ENCODE results near the gene ATP6V0A4.

Gene ATP6V0A4

DNA sequence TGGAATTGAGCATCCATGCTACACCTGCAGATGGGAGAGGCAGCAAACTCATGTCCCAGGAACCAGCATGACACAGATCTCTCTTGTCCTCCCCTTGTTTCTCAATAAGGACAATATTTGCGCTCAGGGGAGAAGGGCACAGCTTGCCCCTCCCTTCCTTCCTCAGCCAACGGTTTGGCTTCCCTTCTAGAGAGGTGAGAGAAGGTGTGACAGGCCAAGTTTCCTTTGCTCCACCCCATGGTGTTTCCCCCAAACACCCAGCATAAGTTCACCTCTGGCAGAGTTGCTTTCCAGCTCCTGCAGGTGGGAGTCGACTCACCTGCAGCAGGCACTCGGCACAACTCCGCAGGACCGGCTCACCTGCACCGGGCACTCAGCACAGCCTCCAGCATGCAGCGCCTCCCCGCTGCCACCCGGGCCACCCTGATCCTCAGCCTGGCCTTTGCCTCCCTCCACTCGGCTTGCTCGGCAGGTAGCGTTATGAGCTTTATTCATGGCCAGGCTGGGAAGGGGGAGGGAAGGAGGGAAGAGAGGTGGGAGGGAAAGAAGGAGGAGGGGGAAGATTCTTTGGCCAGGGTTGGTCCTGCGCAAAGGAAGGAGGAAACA is at the start of gene ATP6V0A4, which contains the start of gene TMEM213:
TSS of gene ATP6V0A4 (minus strand) at position 482 of the 606 bp plus-strand sequence. CDS start 26,949 bp downstream, outside the sequence.
TSS of gene TMEM213 (plus strand) at position 280 of the 606 bp plus-strand sequence. CDS start at position 391, 111 bp downstream.
- H3K4me1 Mint-ChIP-seq: no peaks in the 10 kb centered on the region
- no peak within 1 kb of the TSS for H3K27ac Mint-ChIP-seq
- peaks cover 6% of the 10 kb centered on the region for H3K27me3 Mint-ChIP-seq
- no peak for DNase-seq (ENCODE audit: low spot score in 2 of 2)
- no peak within 1 kb of the TSS for H3K4me3 Mint-ChIP-seq
- no peak for ATAC-seq (ENCODE audit: low read depth)
- H3K36me3 Mint-ChIP-seq: no peaks in the 10 kb centered on the region
- H3K9me3 Mint-ChIP-seq: no peaks in the 10 kb centered on the region

DNA sequence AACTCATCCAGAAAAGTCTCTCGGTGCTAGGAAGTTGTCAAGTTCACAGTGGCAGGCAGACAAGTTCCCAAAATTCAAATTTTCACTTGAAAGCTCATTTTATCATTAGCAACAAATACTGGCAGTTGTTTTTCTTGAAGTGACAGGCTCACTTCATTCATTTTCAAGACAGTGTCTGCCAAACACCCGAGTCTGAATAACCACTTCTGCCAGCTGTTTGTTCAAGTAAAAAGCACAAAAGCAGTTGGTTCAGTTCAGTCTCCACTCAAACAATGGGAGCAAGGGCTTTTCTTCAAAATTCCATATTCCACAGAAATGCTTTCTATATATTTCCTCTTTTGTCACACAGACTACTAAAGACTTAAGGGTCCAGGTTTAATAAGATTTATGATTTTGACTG is 47.7 kb upstream of the ATP6V0A4 start:
- Mint-ChIP-seq H3K4me1 (no peaks in the 10 kb centered on the region), H3K4me3 (no peak overlapping the region), H3K36me3 (peaks cover 3% of the 10 kb centered on the region), H3K9me3 (peaks cover 3% of the 10 kb centered on the region), H3K27me3 (peaks cover 1% of the 10 kb centered on the region), H3K27ac (no peak overlapping the region)
- no peak for DNase-seq (ENCODE audit: low spot score in 2 of 2)
- no peak for ATAC-seq (ENCODE audit: low read depth)

DNA sequence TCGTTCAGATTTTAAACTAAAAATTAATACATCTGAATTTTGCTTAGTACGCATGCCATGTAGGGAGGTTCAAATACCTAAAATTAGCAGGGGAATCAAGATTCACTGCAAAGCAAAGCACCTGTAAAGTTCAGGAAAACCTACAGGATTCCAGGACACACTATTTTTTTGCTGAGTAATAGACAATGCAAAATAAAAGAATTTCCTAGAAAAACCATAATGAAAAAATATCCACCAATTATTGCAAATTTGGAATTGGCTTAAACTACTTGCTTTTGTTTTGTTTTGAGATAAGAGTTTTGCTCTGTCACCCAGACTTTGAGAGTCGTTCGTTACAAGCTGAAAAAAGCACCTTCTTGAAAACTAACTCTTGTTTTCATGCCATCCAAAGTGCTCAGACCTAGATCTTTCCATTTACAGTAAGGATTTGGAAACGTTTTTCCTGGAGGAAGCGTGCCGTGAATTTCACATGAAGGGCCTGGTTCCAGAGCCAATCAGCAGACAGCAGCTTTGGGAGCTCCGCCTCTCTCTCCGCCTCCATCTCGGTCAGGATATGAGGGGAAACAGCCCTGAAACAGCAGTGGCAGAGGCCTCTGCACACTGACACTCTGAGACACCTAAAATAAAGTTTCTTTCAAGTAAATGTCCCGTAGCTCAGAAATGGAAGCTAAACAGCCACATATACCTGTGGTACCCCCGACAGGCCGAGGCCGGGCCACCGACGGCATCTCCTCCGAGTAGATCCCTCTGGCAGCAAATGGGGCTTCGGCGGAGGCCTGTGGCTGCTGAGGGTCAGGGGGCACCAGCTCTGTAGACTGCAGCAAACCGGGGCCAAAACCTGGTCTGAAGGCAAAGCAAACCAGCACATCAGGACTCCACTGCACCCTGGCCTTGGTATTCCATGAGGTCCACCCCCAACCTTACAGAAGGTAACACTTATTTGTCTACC is 45.9 kb upstream of the ATP6V0A4 start:
- H3K27me3 Mint-ChIP-seq: peaks cover 8% of the 10 kb centered on the region
- H3K4me1 Mint-ChIP-seq: no peaks in the 10 kb centered on the region
- no peaks in the 10 kb centered on the region for H3K36me3 Mint-ChIP-seq
- H3K4me3 Mint-ChIP-seq: no peak overlapping the region
- no peak for DNase-seq (ENCODE audit: low spot score in 2 of 2)
- no peak for ATAC-seq (ENCODE audit: low read depth)
- no peaks in the 10 kb centered on the region for H3K9me3 Mint-ChIP-seq
- no peak overlapping the region for H3K27ac Mint-ChIP-seq

DNA sequence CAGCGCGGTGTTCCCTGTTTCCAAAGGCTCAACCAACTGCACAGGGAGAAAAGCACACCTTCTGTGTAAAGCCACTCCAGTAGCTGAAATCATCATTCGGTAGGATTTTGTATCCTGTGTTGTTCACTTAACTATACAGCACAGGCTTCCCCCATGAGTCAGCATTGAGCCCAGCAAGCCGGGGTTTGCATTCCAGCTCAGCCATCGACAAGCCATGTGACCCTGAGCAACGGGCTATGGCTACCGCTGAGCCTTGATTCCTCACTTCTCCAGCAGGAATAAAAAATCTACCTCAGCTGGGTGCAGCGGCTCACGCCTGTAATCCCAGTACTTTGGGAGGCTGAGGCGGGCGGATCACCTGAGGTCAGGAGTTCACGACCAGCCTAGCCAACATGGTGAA is 44.1 kb upstream of the ATP6V0A4 start:
- Mint-ChIP-seq H3K4me1 (no peaks in the 10 kb centered on the region), H3K27me3 (peaks cover 8% of the 10 kb centered on the region), H3K36me3 (no peaks in the 10 kb centered on the region), H3K27ac (no peak overlapping the region), H3K4me3 (no peak overlapping the region), H3K9me3 (no peaks in the 10 kb centered on the region)
- no peak for DNase-seq (ENCODE audit: low spot score in 2 of 2)
- ATAC-seq (ENCODE audit: low read depth): no peak

DNA sequence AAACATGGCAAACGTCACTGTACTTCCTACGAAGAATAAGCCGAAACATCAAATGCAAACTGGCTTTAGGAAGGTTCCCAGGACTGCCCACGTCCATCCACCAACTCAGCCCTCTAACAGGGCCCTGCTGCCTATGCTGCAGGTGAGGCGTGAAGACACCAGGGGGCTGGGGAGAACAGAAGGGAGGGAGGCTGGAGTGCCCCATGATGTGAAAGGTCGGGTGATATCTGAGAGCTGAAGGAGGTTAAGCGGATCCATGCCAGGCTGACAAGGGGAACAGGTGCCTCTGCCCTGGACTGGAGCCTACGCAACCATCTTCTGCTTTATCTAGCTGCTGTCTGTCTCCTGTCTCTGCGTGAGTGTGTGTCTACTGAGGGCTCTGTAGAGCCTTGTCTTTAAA is 40.2 kb upstream of the ATP6V0A4 start:
- no peak for ATAC-seq (ENCODE audit: low read depth)
- DNase-seq (ENCODE audit: low spot score in 2 of 2): no peak
- Mint-ChIP-seq H3K27me3 (peaks cover 12% of the 10 kb centered on the region), H3K4me3 (no peak overlapping the region), H3K9me3 (no peaks in the 10 kb centered on the region), H3K4me1 (no peaks in the 10 kb centered on the region), H3K36me3 (no peaks in the 10 kb centered on the region), H3K27ac (no peak overlapping the region)

DNA sequence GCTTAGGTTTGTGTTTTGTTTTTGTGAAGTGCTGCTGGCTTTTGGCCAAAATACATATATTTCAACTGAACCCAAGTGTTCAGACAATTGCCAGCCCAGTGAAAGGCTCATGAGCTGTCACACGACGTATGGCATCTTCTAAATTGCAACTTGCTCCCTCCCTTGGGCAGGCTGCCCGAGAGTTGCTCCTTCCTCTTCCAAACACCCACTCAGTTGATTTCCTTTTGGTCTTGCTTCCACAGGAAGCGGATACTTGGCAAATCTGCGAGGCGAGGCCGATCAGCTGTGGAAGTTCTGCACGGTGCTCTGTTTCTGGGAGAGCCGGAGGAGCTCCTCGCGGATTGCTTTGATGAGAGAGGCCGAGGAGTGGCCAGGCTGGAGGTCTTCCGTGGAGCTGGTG is 39.6 kb upstream of the ATP6V0A4 start:
- ATAC-seq (ENCODE audit: low read depth): no peak
- Mint-ChIP-seq H3K4me3 (no peak overlapping the region), H3K27ac (no peak overlapping the region), H3K27me3 (peaks cover 12% of the 10 kb centered on the region), H3K9me3 (no peaks in the 10 kb centered on the region), H3K36me3 (no peaks in the 10 kb centered on the region), H3K4me1 (no peaks in the 10 kb centered on the region)
- no peak for DNase-seq (ENCODE audit: low spot score in 2 of 2)

DNA sequence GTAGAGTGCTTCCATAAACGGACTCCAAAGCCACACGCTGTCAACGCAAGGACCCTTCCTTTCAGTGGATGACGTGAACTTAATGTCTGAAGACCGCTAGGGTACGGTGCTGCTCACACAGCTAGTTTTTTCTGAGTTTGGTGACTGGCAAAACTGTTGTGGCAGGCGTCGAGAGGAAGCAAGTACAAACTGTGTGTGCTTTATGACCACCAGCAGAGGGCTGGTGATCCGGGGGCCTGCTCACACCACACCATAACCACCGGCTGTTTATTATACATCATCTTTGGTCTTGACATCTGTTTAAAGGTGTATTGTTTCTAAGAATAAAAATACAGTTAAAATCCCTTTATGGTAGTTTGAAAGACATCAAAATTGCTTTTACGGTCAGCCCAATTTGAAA is 37.1 kb upstream of the ATP6V0A4 start:
- Mint-ChIP-seq H3K4me1 (no peaks in the 10 kb centered on the region), H3K27ac (no peak overlapping the region), H3K36me3 (no peaks in the 10 kb centered on the region), H3K27me3 (peaks cover 10% of the 10 kb centered on the region), H3K4me3 (no peak overlapping the region), H3K9me3 (no peaks in the 10 kb centered on the region)
- DNase-seq (ENCODE audit: low spot score in 2 of 2) (no peak), ATAC-seq (ENCODE audit: low read depth) (no peak)

DNA sequence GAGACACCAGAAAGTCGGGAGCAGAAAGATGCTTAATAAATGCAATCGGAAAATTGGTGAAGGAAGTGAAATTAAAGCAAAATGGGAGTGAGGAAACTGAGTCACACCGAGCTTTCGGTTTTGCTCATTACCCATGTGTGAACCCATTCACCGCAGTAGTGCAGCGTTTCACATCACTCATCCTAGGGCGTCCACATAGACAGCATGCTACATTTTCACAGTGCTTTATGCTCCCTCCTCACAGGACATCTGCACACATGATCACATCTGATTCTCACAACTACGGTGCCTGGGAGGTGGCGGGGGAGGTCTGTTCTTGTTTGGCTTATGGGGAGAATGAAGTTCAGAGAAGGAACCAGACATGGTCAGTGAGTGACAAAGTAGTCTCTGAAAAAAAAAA is 36.6 kb upstream of the ATP6V0A4 start:
- Mint-ChIP-seq H3K4me1 (no peaks in the 10 kb centered on the region), H3K9me3 (no peaks in the 10 kb centered on the region), H3K4me3 (no peak overlapping the region), H3K36me3 (no peaks in the 10 kb centered on the region), H3K27ac (no peak overlapping the region), H3K27me3 (peaks cover 10% of the 10 kb centered on the region)
- ATAC-seq (ENCODE audit: low read depth): no peak
- DNase-seq (ENCODE audit: low spot score in 2 of 2): no peak

DNA sequence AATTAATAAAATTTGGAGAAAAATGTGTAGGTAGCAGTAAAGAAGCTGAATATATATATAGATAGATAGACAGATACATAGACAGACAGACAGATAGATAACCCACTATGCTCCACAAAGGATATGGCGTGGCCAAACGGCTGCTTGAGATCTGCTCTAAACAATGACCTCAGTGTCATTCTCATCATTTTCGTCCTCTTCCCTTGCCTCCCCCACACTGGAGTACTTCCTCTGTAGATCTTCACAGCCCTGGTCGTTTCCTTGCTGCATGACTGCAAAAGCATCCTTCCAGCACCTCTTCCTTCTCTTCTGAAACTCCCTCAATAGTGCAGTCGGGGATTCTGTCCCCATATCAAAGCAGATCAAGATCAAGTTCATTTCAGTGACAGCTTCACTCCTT is 35.6 kb upstream of the ATP6V0A4 start:
- no peaks in the 10 kb centered on the region for H3K9me3 Mint-ChIP-seq
- H3K27ac Mint-ChIP-seq: no peak overlapping the region
- no peaks in the 10 kb centered on the region for H3K4me1 Mint-ChIP-seq
- H3K36me3 Mint-ChIP-seq: no peaks in the 10 kb centered on the region
- H3K4me3 Mint-ChIP-seq: no peak overlapping the region
- H3K27me3 Mint-ChIP-seq: peaks cover 7% of the 10 kb centered on the region
- DNase-seq (ENCODE audit: low spot score in 2 of 2) (no peak), ATAC-seq (ENCODE audit: low read depth) (no peak)

DNA sequence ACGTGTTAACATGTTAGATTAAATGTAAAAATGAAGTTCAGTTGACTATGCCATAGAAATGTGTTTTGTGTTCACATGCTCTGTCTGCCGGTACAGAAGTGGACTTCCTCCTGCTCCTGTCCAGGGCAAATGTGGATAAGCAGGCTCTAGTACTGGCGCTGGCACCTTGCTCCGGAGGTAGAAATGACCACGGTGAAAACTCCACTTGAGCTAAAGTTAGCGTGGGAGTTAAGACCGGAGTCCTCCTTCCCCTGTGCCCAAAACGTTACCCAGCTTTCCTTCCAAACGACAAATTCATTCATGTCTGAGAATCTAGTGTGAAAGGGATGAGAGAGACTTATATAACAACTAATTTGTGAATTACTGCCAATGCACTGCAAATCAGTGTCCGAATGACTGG is 35.0 kb upstream of the ATP6V0A4 start:
- H3K4me3 Mint-ChIP-seq: no peak overlapping the region
- H3K9me3 Mint-ChIP-seq: no peaks in the 10 kb centered on the region
- no peak overlapping the region for H3K27ac Mint-ChIP-seq
- DNase-seq (ENCODE audit: low spot score in 2 of 2) (no peak), ATAC-seq (ENCODE audit: low read depth) (no peak)
- no peaks in the 10 kb centered on the region for H3K36me3 Mint-ChIP-seq
- H3K4me1 Mint-ChIP-seq: no peaks in the 10 kb centered on the region
- H3K27me3 Mint-ChIP-seq: peaks cover 7% of the 10 kb centered on the region

DNA sequence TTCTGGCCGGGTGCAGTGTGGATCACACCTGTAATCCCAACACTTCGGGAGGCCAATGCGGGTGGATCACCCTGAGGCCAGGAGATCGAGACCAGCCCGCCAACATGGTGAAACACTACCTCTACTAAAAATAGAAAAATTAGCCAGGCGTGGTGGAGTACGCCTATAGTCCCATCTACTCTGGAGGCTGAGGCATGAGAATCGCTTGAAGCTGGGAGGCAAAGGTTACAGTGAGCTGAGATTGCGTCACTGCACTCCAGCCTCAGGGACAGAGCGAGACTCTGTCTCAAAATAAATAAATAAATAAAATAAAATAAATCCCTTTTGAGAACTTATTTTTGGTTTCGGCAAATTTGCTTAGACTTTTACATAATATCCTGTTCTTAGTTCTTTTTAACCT is 31.3 kb upstream of the ATP6V0A4 start:
- peaks cover 9% of the 10 kb centered on the region for H3K27me3 Mint-ChIP-seq
- H3K27ac Mint-ChIP-seq: no peak overlapping the region
- H3K4me1 Mint-ChIP-seq: no peaks in the 10 kb centered on the region
- DNase-seq (ENCODE audit: low spot score in 2 of 2) (no peak), ATAC-seq (ENCODE audit: low read depth) (no peak)
- peaks cover 2% of the 10 kb centered on the region for H3K9me3 Mint-ChIP-seq
- no peaks in the 10 kb centered on the region for H3K36me3 Mint-ChIP-seq
- H3K4me3 Mint-ChIP-seq: no peak overlapping the region

DNA sequence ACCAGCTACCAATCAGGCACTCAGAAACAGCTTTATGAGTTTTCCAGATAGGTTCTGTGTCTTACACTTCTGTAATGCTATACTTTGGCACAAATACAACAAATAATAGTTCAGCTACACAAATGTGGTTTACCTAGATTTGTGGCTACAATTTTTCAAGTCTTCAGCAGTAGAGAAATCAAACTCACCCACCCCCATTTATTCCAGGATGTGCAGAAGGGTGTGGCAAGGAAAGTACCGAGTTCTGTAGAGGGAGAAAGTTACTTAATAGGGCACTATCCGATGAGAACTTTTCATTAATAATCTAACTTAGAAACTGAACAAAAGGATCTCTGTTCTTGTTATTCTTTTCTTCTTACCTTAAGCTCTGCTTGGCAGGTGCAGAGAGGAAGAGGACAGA is 30.3 kb upstream of the ATP6V0A4 start:
- Mint-ChIP-seq H3K4me3 (no peak overlapping the region), H3K36me3 (no peaks in the 10 kb centered on the region), H3K27ac (no peak overlapping the region), H3K27me3 (peaks cover 6% of the 10 kb centered on the region), H3K4me1 (no peaks in the 10 kb centered on the region), H3K9me3 (peaks cover 2% of the 10 kb centered on the region)
- ATAC-seq (ENCODE audit: low read depth) (no peak), DNase-seq (ENCODE audit: low spot score in 2 of 2) (no peak)

DNA sequence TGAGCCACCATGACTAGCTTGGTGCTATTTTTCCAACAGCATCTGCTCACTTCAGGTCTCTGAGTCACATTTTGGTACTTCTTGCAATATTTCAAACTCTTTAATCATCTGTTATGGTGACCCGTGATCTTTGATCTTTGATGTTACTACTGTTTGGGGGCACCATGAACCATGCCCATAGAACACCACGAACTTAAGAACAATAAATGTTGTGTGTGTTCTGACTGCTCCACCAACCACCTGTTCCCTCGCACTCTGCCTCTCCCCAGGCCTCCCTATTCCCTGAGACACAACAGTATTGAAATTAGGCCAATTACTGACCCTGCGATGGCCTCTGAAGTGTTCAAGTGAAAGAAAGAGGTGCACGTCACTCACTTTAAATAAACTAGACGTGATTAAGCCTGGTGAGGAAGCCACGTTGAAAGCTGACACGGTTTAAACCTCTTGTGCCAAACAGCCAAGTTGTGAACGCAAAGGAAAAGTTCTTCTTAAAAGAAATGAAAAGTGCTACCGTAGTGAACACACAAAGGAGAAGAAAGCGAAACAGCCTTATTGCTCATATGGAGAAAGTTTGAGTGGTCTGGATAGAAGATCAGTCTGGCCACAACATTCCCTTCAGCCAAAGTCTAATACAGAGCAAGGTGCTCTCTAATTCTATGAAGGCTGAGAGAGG is 27.2 kb upstream of the ATP6V0A4 start:
- Mint-ChIP-seq H3K9me3 (peaks cover 2% of the 10 kb centered on the region), H3K27ac (no peak overlapping the region), H3K27me3 (peaks cover 2% of the 10 kb centered on the region), H3K4me1 (no peaks in the 10 kb centered on the region), H3K4me3 (no peak overlapping the region), H3K36me3 (no peaks in the 10 kb centered on the region)
- DNase-seq (ENCODE audit: low spot score in 2 of 2): no peak
- no peak for ATAC-seq (ENCODE audit: low read depth)

DNA sequence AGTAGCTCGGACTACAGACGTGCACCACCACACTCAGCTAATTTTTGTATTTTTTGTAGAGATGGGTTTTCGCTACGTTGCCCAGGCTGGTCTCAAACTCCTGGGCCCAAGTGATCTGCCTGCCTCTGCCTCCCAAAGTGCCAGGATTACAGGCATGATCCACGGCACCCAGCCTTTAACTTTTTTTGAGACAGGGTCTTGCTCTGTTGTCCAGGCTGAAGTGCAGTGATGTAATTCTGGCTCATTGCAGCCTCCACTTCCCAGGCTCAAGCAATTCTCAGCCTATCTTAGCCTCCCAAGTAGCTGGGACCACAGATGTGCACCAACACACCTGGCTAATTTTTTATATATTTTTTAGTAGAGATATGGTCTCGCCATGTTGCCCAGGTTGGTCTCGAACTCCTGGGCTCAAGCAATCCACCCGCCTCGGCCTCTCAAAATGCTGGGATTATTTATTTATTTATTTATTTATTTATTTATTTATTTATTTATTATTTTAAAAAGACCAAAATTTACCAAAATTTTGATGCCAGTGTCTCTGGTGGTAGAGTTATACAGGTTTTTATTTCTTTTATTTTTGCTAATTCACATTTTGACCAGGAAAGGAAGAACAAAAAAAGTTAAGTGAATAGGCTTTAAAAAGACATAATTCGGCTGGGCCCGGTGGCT is 25.0 kb upstream of the ATP6V0A4 start:
- no peaks in the 10 kb centered on the region for H3K36me3 Mint-ChIP-seq
- no peak for ATAC-seq (ENCODE audit: low read depth)
- H3K4me1 Mint-ChIP-seq: no peaks in the 10 kb centered on the region

More for the DNA sequence above, 25.0 kb upstream of the ATP6V0A4 start:
- no peak overlapping the region for H3K27ac Mint-ChIP-seq
- peaks cover 2% of the 10 kb centered on the region for H3K27me3 Mint-ChIP-seq
- peaks cover 2% of the 10 kb centered on the region for H3K9me3 Mint-ChIP-seq
- DNase-seq (ENCODE audit: low spot score in 2 of 2): no peak
- H3K4me3 Mint-ChIP-seq: no peak overlapping the region
